ENCODE measurements around the gene ASTN2.

The ASTN2 gene

GRCh38 chr9:116524778-116525470 lies 889.9 kb downstream of the ASTN2 start:
- no peak for DNase-seq (ENCODE audit: low read depth in 2 of 2)

GRCh38 chr9:116520218-116520617 lies 894.6 kb downstream of the ASTN2 start:
- no peak for DNase-seq (ENCODE audit: low read depth in 2 of 2)

- DNase-seq (ENCODE audit: low read depth in 2 of 2), result no peak
Observed at GRCh38 chr9:116516456-116516855, 898.4 kb downstream of the ASTN2 start.

- no peak for DNase-seq (ENCODE audit: low read depth in 2 of 2)
Observed at GRCh38 chr9:116515541-116515940, 899.3 kb downstream of the ASTN2 start.

- no peak for DNase-seq (ENCODE audit: low read depth in 2 of 2)
Observed at GRCh38 chr9:116506685-116507084, 908.2 kb downstream of the ASTN2 start.

GRCh38 chr9:116504893-116505480 lies 909.9 kb downstream of the ASTN2 start:
- no peak for DNase-seq (ENCODE audit: low read depth in 2 of 2)

- no peak for DNase-seq (ENCODE audit: low read depth in 2 of 2)
Observed at GRCh38 chr9:116504081-116504480, 910.8 kb downstream of the ASTN2 start.

- no peak for DNase-seq (ENCODE audit: low read depth in 2 of 2)
Observed at GRCh38 chr9:116502746-116503145, 912.1 kb downstream of the ASTN2 start.

GRCh38 chr9:116501871-116502270 lies 913.0 kb downstream of the ASTN2 start:
- DNase-seq (ENCODE audit: low read depth in 2 of 2), result no peak

- no peak for DNase-seq (ENCODE audit: low read depth in 2 of 2)
Observed at GRCh38 chr9:116499986-116500871, 914.6 kb downstream of the ASTN2 start.

- DNase-seq (ENCODE audit: low read depth in 2 of 2), result no peak
Observed at GRCh38 chr9:116499434-116499833, 915.4 kb downstream of the ASTN2 start.

- no peak for DNase-seq (ENCODE audit: low read depth in 2 of 2)
Observed at GRCh38 chr9:116497095-116497890, 917.6 kb downstream of the ASTN2 start.

GRCh38 chr9:116496167-116496566 lies 918.7 kb downstream of the ASTN2 start:
- no peak for DNase-seq (ENCODE audit: low read depth in 2 of 2)

- DNase-seq (ENCODE audit: low read depth in 2 of 2), result no peak
Observed at GRCh38 chr9:116495725-116496124, 919.1 kb downstream of the ASTN2 start.

- peak in 1 of 2 experiments; percentile 25 for DNase-seq (ENCODE audit: low read depth in 2 of 2)
Observed at GRCh38 chr9:116494815-116495634, 919.8 kb downstream of the ASTN2 start.

GRCh38 chr9:116493183-116493860 lies 921.5 kb downstream of the ASTN2 start:
- no peak for DNase-seq (ENCODE audit: low read depth in 2 of 2)

GRCh38 chr9:116491659-116492058 lies 923.2 kb downstream of the ASTN2 start:
- DNase-seq (ENCODE audit: low read depth in 2 of 2), result no peak

- no peak for DNase-seq (ENCODE audit: low read depth in 2 of 2)
Observed at GRCh38 chr9:116491219-116491618, 923.6 kb downstream of the ASTN2 start.

- no peak for DNase-seq (ENCODE audit: low read depth in 2 of 2)
Observed at GRCh38 chr9:116490321-116490720, 924.5 kb downstream of the ASTN2 start.

- DNase-seq (ENCODE audit: low read depth in 2 of 2), result no peak
Observed at GRCh38 chr9:116488373-116488772, 926.5 kb downstream of the ASTN2 start.
